Heart left ventricle (tissue), 13 donors: ENCODE data around the gene BOD1L1.

Experiments used
- POLR2A ChIP-seq, 2 donors: fragments of 450-650 bp; IDR thresholded peaks; one replicate each; pipeline ENCODE4 v1.6.1; 2017; ENCODE audit warnings: antibody characterized with exemption in 2 of 2, mild to moderate bottlenecking in 2 of 2, moderate library complexity in 2 of 2
- TF ChIP-seq, protein P1 (sequence below), 12 donors: fragments of 200-600 bp; sonication (generic) in 4 of 12; IDR thresholded peaks; one replicate each; pipeline versions ENCODE4 v1.5.0 to v1.8.0; 2018 to 2022; ENCODE audit warnings: antibody characterized with exemption in 12 of 12, mild to moderate bottlenecking in 5 of 12
- donor health status: ischemic (EF 13 %, LVEDD 7.1; RV severe dilation, severe dysfunction).
- donor health status: DM: no; HTN: yes; CAD: no.
- donor health status: DM: no; HTN: no; CAD: no.
- donor health status: ischemic (EF 25% LVEDD 6.9; RV normal size, moderate dysfunction).
- donor health status: ischemic (EF 25% LVEDD 5.7; RV mildly dilated, moderate dysfunction).
- donor health status: ischemic (EF 35%, LVEDD 5.7; RV mildly dilated, moderate dysfunction).
- donor health status: nonischemic (EF 11% LVEDD 7.7; RV severe dilation, severe dysfunction).
- donor health status: DM: yes; HTN: yes; CAD: no.
- donor health status: PGD.
- donor health status: ischemic (EF 29% LVEDD 5.4; RV normal size, mild dysfunction).
- donor health status: nonischemic (EF 23%, LVEDD 6.1; RV moderate dilation, normal function).

DNA sequence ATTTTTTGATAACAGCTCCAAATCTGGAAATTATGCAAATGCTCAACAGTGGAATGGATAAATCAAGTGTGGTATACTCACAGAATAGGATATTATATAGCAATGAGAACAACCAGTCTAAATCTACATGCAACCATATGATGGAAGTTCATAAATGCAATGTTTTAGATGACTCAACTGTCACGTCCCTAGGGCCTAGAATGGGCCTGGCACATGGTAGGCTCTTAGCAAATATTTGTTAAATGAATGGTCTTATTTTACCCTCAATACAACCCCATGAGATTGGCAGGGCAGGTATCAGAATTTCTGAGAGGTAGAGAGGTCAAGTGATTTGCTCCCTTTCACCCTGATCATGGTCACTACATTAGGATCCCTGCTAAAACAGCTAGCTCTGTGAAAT lies 68.6 kb downstream of the BOD1L1 start:
- TF ChIP-seq POLR2A (IDR thresholded peaks at IDR 0.05) = no peak
- TF ChIP-seq, protein P1, sequence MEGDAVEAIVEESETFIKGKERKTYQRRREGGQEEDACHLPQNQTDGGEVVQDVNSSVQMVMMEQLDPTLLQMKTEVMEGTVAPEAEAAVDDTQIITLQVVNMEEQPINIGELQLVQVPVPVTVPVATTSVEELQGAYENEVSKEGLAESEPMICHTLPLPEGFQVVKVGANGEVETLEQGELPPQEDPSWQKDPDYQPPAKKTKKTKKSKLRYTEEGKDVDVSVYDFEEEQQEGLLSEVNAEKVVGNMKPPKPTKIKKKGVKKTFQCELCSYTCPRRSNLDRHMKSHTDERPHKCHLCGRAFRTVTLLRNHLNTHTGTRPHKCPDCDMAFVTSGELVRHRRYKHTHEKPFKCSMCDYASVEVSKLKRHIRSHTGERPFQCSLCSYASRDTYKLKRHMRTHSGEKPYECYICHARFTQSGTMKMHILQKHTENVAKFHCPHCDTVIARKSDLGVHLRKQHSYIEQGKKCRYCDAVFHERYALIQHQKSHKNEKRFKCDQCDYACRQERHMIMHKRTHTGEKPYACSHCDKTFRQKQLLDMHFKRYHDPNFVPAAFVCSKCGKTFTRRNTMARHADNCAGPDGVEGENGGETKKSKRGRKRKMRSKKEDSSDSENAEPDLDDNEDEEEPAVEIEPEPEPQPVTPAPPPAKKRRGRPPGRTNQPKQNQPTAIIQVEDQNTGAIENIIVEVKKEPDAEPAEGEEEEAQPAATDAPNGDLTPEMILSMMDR (IDR thresholded peaks at IDR 0.05) = no peak
